Stimulated activated effector memory CD8-positive, alpha-beta T cell treated with anti-CD3 and anti-CD28 coated beads, Interleukin-12 subunit alpha, Interleukin-12 subunit beta, amount 100 ng/mL, for 72 hours (primary cell): Measurements from ENCODE around the gene COPS7A.
"Not testable (repeated sequence)": the region's sequence is repeated elsewhere in the genome, so short reads cannot be mapped to it uniquely, and the experiment has no call there.

Experiments used
- ATAC-seq: fragments of 150-1000 bp; cut with Tn5 transposase; 2 replicates; pipeline ENCODE4 v1.10.0; 2021
- DNase-seq, 2 donors: peaks; one replicate each; pipeline ENCODE4 v3.0.0; 2021 to 2022; ENCODE audit warnings: low spot score in 2 of 2
- H3K27ac Mint-ChIP-seq: one replicate; pipeline ENCODE4 v1.8.0; 2022; ENCODE audit warnings: mild to moderate bottlenecking, mixed read lengths
- H3K36me3 Mint-ChIP-seq: one replicate; pipeline ENCODE4 v1.8.0; 2022; ENCODE audit warnings: mild to moderate bottlenecking, mixed read lengths
- H3K4me1 Mint-ChIP-seq: one replicate; pipeline ENCODE4 v1.8.0; 2022; ENCODE audit warnings: mixed read lengths
- H3K4me3 Mint-ChIP-seq: one replicate; pipeline ENCODE4 v1.8.0; 2022; ENCODE audit warnings: mild to moderate bottlenecking, mixed read lengths
- H3K9me3 Mint-ChIP-seq: one replicate; pipeline ENCODE4 v1.8.0; 2022; ENCODE audit warnings: mixed read lengths

COPS7A gene

DNA sequence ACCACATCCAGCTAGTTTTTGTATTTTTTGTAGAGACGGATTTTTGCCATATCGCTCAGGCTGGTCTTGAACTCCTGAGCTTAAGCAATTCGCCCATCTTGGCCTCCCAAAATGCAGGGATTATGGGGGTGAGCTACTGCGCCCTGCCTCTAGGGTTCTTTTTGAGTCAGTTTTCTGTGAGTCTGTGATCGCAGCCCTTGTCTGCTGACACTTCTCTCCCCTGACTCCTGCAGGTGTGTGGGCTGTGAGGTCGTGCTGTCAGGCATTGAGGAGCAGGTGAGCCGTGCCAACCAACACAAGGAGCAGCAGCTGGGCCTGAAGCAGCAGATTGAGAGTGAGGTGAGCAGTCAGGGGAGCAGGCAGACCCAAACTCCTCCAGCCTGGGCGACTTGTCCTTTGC lies 6.3 kb downstream of the COPS7A start:
- Mint-ChIP-seq H3K36me3 (peaks cover 68% of the 10 kb centered on the region), H3K27ac (no peak overlapping the region), H3K9me3 (no peaks in the 10 kb centered on the region), H3K4me3 (no peak overlapping the region), H3K4me1 (no peaks in the 10 kb centered on the region)
- no peak for DNase-seq
- ATAC-seq: no peak

DNA sequence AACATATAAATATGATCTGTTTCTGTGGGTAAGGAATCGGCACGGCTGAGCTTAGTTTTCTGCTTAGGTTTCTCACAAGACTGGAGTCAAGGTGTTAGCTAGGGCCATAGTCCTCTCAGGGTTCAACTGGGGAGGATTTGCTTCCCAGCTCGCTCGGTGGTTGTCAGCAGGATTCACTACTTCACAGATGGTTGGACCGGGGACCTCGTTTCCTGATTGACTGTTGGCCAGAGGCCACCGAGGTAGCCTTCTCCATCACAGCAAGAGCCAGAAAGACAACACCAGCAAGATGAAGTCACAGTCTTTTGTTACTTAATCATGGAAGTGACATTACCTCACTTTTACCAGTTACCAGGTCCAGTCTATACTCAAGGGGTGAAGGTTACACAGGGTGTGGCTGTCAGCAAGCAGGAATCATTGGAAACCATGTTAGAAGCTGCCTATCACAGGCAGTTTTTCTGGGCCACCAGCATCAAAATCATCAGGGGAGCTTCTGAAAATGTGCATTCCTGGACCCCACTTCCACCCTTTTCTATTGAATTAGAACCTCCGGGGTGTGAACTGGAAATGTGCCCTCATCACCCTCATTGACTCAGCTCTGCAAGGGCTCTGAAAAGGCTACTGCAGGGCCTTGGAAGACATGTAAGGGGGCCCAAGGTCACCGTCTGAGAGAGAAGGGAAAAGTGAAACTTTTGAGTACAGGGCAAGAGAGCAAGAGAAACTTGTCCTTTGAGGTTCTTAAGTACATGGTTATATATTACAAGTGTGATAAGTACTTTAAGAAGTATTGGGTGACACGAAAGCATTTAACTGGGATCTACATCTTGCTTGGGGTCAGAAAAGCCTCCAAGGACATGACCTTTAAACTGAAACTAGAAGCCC lies 10.9 kb downstream of the COPS7A start:
- Mint-ChIP-seq H3K9me3 (no peaks in the 10 kb centered on the region), H3K27ac (no peak overlapping the region)

DNA sequence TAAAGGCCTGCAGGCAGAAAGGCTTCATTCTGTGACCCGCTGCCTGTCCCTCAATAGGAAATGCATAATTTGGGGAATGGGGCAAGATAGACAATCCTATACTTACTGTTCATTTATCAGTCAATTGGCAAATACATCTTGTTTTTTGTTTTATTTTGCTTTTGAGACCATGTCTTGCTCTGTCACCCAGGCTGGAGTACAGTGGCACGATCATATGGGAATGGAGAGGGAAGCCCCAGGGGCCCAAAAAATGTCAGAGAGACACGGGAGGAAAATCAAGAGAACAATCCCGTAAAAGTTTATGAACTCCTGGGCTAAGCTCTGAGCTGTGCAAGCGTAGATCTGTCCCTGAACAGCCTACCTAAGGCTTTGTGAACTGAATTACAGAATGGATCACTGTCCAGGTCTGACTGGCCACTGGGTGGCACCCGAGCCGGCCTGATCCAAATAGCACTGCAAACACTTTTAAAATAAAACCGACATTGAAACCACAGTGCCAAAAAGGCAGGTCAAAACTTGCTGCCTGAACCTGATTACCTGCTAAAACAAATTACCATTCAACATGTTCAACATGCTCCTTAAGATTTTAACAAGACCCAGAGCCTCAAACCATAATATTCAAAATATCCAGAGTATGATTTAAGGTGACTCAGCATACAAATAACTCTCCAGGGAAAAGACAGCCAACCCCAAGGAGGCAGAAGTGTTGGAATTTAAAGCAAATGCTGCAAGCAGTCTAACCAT lies 11.8 kb downstream of the COPS7A start:
- DNase-seq (no peak), ATAC-seq (peak; percentile 76)
- Mint-ChIP-seq H3K36me3 (peaks cover 36% of the 10 kb centered on the region), H3K4me1 (peaks cover 6% of the 10 kb centered on the region), H3K4me3 (no peak overlapping the region), H3K27ac (peak overlapping the region; percentile 50), H3K9me3 (no peaks in the 10 kb centered on the region)

More for the DNA sequence above, 10.9 kb downstream of the COPS7A start:
- DNase-seq: no peak
- ATAC-seq: no peak
- Mint-ChIP-seq H3K4me1 (peaks cover 6% of the 10 kb centered on the region), H3K4me3 (no peak overlapping the region), H3K36me3 (peaks cover 45% of the 10 kb centered on the region)

DNA sequence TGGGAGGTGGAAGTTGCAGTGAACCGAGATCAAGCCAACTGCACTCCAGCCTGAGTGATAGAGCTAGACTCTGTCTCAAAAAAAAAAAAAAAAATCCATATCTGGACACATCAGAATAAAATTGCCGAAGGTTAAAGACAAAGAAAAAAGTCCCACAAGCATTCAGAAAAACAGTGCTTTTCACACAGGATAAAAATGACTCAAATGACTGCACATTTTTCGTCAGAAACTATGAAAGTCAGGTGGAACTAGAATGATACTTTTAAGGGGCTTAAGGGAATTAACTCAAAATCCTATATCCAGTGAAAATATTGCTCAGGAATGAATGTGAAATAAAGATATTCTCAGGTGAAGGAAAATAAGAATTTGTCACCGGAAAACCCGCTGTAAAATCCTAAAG lies 12.9 kb downstream of the COPS7A start:
- H3K4me3 Mint-ChIP-seq: no peak overlapping the region
- DNase-seq (no peak), ATAC-seq (no peak)
- H3K27ac Mint-ChIP-seq: no peak overlapping the region
- H3K4me1 Mint-ChIP-seq: peaks cover 6% of the 10 kb centered on the region
- H3K9me3 Mint-ChIP-seq: no peaks in the 10 kb centered on the region
- peaks cover 25% of the 10 kb centered on the region for H3K36me3 Mint-ChIP-seq

DNA sequence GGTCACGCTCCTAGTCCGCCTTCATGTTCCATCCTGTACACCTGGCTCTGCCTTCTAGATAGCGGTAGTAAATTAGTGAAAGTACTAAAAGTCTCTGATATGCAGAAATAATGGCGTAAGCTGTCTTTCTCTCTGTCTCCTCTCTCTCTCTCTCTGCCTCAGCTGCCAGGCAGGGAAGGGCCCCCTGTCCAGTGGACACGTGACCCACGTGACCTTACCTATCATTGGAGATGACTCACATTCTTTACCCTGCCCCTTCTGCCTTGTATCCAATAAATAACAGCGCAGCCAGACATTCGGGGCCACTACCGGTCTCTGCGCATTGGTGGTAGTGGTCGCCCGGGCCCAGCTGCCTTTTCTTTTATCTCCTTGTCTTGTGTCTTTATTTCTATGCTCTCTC lies 18.2 kb downstream of the COPS7A start:
- not testable (repeated sequence) for DNase-seq, ATAC-seq, H3K4me3 Mint-ChIP-seq, H3K9me3 Mint-ChIP-seq
- peaks cover 25% of the 10 kb centered on the region for H3K36me3 Mint-ChIP-seq
- peaks cover 32% of the 10 kb centered on the region for H3K4me1 Mint-ChIP-seq
- H3K27ac Mint-ChIP-seq: peak overlapping the region; percentile 60

DNA sequence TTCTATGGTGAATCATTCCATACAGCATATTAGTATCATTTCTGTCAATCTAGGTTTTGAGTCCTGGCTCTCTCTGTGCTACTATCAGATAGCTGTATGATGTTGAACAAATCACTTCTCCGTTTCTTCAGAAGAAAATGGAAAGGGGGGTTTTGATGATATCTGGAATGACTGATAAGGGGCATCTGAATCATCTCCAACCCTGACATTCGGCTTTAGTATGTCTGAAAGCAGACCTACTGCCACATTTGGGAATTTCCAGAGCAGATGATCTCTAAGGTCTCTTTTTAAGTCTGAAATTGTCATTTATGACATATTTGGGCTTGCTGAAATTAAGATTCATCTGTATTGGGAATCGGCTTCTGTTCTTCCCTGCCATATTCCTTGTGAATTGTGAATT lies 19.0 kb downstream of the COPS7A start:
- Mint-ChIP-seq H3K9me3 (peaks cover 4% of the 10 kb centered on the region), H3K4me3 (no peak overlapping the region), H3K4me1 (peaks cover 38% of the 10 kb centered on the region), H3K27ac (peak overlapping the region; percentile 60), H3K36me3 (peaks cover 33% of the 10 kb centered on the region)
- DNase-seq (no peak), ATAC-seq (peak; percentile 78)

DNA sequence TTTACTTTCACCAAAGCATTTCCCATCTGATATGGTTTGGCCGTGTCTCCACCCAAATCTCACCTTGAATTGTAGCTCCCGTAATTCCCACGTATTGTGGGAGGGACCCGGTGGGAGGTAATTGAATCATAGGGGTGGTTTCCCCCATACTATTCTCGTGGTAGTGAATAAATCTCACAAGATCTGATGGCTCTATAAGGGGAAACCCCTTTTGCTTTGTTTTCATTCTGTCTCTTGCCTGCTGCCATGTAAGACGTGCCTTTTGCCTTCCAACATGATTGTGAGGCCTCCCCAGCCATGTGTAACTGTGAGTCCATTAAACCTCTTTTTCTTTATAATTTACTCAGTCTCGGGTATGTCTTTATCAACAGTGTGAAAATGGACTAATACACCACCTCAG lies 19.5 kb downstream of the COPS7A start:
- H3K4me3 Mint-ChIP-seq, H3K9me3 Mint-ChIP-seq, DNase-seq: not testable (repeated sequence)
- ATAC-seq: peak; percentile 45
- peak overlapping the region; percentile 60 for H3K27ac Mint-ChIP-seq
- peaks cover 43% of the 10 kb centered on the region for H3K4me1 Mint-ChIP-seq
- H3K36me3 Mint-ChIP-seq: peaks cover 38% of the 10 kb centered on the region

DNA sequence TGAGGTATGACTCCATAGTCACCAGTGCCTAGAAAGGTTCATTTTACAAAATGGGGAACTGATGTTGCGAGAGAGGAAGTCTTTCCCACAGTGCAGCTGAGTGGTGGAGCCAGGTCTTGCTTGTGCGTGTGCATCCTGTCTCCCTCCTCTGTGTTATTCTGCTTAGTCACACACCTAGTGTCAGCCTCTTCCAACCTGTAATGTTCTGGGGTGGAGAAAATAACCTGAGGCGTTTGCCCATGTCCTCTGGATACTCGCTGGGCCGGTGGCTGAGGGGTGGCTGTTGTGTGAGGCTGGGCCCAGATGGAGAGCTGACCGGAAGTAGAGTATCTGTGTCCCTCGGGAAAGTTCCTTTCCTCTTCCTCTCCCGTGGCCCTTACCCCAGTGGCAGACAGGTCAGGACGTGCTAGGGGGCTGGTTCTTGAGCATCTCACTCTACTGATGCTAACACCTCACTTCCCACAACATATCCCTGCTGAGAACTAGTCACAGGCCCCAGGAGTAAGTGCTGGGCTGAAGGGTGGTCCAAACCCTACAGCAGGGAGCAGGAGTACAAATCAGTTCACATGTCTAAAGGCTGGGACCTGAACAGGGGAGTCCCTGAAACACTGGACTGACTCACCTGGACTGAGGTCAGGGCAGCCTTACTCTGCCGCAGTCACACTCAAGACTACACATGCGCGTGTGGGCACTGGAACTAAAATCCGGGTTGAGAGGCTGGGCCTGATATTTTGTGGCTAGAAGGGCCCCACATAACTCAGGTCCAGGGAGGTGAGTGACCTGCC lies 22.1 kb downstream of the COPS7A start:
- ATAC-seq (peak; percentile 33), DNase-seq (peak in 1 of 2 donors; percentile 48)
- peaks cover 4% of the 10 kb centered on the region for H3K9me3 Mint-ChIP-seq
- H3K4me3 Mint-ChIP-seq: no peak overlapping the region
- peaks cover 46% of the 10 kb centered on the region for H3K4me1 Mint-ChIP-seq
- peak overlapping the region; percentile 82 for H3K27ac Mint-ChIP-seq
- H3K36me3 Mint-ChIP-seq: peaks cover 64% of the 10 kb centered on the region

DNA sequence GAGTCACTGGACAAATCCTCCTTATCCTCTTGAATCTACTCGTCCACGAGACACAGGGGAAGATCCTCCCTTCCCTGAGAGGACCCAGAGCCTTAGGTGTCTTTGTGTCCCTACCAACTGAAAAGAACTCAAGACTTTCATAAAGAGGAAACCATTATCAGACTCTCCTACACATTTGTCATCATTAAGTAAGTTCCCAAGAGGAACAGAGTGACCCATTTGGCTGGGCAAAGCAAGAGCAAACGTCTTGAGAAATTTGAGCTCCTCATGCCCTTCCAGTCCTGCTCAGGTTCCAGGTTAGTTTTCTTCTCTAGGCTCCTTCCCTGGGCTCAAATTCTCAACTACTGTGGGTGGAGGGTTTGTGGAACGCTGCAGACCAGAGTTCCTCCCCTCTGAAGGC lies 23.4 kb downstream of the COPS7A start:
- Mint-ChIP-seq H3K4me1 (peaks cover 55% of the 10 kb centered on the region), H3K9me3 (peaks cover 4% of the 10 kb centered on the region), H3K27ac (peak overlapping the region; percentile 70), H3K36me3 (peaks cover 77% of the 10 kb centered on the region), H3K4me3 (no peak overlapping the region)
- DNase-seq (no peak), ATAC-seq (no peak)

DNA sequence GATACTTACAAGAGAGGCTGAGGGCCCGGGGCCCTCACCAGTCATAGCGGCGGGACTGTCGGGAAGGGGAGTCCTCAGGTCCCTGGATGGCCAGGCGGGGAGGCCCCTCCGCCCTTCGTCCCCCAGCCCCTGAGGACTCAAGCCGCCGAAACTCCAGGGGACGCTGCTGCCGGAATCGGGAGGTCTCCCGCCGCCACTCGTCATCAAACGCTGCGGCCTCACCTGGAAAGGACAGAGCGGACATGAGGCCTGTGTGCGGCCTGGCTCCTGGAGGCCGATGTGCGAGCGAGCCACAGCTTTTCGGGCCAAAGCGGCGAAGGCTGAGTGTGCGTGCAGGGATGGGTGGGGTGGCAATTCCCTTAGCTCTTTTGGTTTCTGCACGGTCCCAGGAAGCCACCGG lies 24.9 kb downstream of the COPS7A start:
- ATAC-seq (no peak), DNase-seq (no peak)
- H3K4me1 Mint-ChIP-seq: peaks cover 50% of the 10 kb centered on the region
- H3K36me3 Mint-ChIP-seq: peaks cover 92% of the 10 kb centered on the region
- no peaks in the 10 kb centered on the region for H3K9me3 Mint-ChIP-seq
- peak overlapping the region; percentile 56 for H3K27ac Mint-ChIP-seq
- H3K4me3 Mint-ChIP-seq: no peak overlapping the region

DNA sequence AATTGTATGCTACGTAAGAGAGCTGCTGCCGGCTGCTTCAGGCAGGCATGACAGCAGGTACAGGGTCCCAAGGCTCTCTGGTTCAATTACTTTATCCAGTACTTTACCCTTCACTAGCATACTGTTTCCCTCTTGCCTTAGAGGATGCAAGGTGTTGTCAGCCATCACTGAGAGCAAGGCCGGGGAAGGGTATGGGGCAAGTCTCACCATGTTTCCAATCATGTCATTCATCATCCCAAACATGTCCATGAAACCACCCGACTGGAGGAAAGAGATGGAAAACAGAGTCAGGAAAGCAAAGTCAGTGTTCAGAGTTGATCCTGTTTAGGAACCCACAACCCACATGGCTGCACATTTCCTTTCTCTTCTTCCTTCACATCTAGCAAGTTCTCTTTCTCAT lies 26.7 kb downstream of the COPS7A start:
- H3K9me3 Mint-ChIP-seq: no peaks in the 10 kb centered on the region
- peak overlapping the region; percentile 97 for H3K27ac Mint-ChIP-seq
- no peak for DNase-seq
- ATAC-seq: no peak
- peaks cover 46% of the 10 kb centered on the region for H3K4me1 Mint-ChIP-seq
- H3K36me3 Mint-ChIP-seq: peaks cover 85% of the 10 kb centered on the region
- no peak overlapping the region for H3K4me3 Mint-ChIP-seq

DNA sequence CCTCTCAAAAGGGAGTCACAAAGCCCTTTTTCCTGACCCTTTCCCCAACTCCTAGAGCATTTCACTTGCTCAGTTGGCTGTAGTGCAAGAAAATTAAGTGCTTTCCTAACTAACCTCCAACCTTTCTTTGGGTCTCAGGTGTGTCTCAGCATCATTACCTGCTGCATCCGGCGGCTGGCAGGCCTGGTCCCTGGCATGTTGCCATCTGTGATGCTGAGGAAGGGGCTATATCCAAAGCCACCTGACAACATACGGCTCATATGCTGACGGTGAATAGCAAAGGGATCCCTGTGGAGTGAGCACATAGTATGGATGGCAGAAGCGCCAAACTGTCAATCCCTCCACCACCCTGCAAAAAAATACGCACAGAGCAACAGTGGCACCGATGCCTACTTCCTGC lies 27.9 kb downstream of the COPS7A start:
- H3K27ac Mint-ChIP-seq: peak overlapping the region; percentile 97
- ATAC-seq: no peak
- H3K9me3 Mint-ChIP-seq: no peaks in the 10 kb centered on the region
- no peak for DNase-seq
- peak overlapping the region; percentile 90 for H3K4me3 Mint-ChIP-seq
- peaks cover 41% of the 10 kb centered on the region for H3K4me1 Mint-ChIP-seq
- H3K36me3 Mint-ChIP-seq: peaks cover 72% of the 10 kb centered on the region

DNA sequence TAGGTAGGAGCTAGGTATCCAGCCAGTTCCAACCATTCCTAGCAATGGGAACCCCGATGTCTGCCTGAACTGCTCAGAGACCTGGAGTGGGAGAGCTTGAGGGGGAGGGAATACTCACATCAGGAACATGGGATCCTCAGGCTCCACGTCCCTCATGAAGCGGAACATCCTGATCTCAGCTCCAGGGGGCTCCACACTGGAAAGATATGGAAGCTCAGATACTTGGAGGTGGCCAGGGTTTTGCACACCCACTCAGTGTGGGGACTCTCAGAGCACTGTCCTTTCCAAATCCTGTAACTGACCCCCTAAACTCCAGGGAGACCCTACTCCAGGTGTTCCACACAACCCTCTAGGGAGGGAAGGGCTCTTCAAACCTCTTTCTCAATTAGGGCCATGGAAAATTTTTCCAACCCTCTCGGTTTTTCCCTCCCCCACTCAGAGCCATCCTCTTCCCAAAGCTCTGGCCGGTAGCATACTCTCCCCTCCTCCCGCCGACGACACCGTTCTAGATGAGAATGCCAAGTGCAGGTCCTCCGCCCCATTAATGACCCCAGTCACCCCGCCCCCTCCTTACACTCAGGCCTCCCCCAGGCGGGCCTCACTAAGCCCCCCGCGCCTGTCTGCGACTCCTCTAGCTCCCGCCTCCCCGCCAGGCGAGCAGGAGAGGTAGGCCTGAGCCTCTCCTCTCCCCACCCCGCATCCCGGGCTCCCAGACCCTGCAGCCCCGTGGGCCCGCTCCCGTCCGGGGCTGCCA lies 28.5 kb downstream of the COPS7A start:
- peaks cover 40% of the 10 kb centered on the region for H3K4me1 Mint-ChIP-seq
- H3K36me3 Mint-ChIP-seq: peaks cover 66% of the 10 kb centered on the region
- DNase-seq (no peak), ATAC-seq (peak; percentile 1)
- peak overlapping the region; percentile 90 for H3K4me3 Mint-ChIP-seq
- H3K9me3 Mint-ChIP-seq: no peaks in the 10 kb centered on the region
- H3K27ac Mint-ChIP-seq: peak overlapping the region; percentile 97

DNA sequence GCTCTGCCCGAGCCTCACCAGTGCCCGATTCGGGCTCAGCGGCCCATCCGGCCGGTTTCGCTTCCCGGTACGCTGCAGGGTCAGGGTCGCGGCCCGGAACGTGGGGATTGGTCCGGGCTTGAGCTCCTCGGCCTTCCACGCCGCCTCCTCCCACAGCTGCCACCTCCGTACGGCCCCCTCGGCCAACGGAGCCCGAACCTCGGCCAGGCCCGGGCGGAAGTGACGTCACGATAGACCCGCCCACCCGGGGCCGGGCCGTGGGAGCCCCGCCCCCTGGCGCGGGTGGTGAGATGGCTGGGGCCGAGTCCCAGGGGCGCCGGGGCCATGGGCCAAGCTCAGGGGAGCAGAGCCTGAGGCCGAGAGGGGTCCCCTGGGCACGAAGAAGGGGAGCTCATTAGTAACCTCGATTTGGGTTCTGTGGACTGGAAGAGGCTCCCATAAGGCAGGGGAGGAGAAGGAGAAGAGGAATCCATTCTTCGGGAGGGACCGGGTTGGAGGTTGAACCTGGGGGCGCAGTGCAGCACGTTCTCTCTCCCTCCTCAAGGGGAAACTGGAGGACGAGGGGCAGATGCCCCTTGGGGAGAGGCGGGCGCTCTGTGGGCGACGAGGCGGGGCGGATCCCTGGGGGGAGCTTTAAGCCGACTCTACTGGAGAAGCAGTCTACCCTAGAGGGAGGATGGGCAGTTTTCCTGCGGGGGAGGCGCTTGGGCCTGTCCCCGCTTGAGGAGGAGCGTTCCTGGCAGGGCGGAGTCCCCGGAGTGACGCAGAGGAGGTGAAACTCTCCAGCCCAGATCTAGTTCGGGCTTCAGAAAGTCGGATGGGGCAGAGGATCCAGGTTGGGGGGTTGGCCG lies 29.3 kb downstream of the COPS7A start, which contains the start of gene MLF2:
Gene MLF2 (minus strand): TSS at position 221 of the 851 bp plus-strand sequence. CDS start 807 bp downstream, outside the sequence.
- no peaks in the 10 kb centered on the region for H3K9me3 Mint-ChIP-seq
- peak within 1 kb of the TSS; percentile 97 for H3K27ac Mint-ChIP-seq
- peak; percentile 99 for DNase-seq
- ATAC-seq: peak; percentile 98
- peak within 1 kb of the TSS; percentile 90 for H3K4me3 Mint-ChIP-seq
- peaks cover 58% of the 10 kb centered on the region for H3K36me3 Mint-ChIP-seq
- H3K4me1 Mint-ChIP-seq: peaks cover 32% of the 10 kb centered on the region
